ENCODE data around the gene UBE3B.

Gene UBE3B

GRCh38 chr12:109532721-109533486, 55.5 kb downstream of the UBE3B start:
- DNase-seq (ENCODE audit: low spot score), result no peak

GRCh38 chr12:109533487-109533740, 56.0 kb downstream of the UBE3B start:
- no peak for DNase-seq (ENCODE audit: low spot score)

- no peak for DNase-seq (ENCODE audit: low spot score)
Measured at GRCh38 chr12:109534456-109534855, 57.0 kb downstream of the UBE3B start.

GRCh38 chr12:109535231-109535862, 57.9 kb downstream of the UBE3B start:
- DNase-seq (ENCODE audit: low spot score), result no peak

GRCh38 chr12:109535863-109536250, 58.4 kb downstream of the UBE3B start:
- no peak for DNase-seq (ENCODE audit: low spot score)

- DNase-seq (ENCODE audit: low spot score), result no peak
Measured at GRCh38 chr12:109537136-109537535, 59.7 kb downstream of the UBE3B start.

GRCh38 chr12:109538191-109538863, 60.9 kb downstream of the UBE3B start:
- no peak for DNase-seq (ENCODE audit: low spot score)

- no peak for DNase-seq (ENCODE audit: low spot score)
Measured at GRCh38 chr12:109539508-109539907, 62.1 kb downstream of the UBE3B start.

GRCh38 chr12:109540526-109541412, 63.3 kb downstream of the UBE3B start:
- no peak for DNase-seq (ENCODE audit: low spot score)

GRCh38 chr12:109541413-109541726, 63.9 kb downstream of the UBE3B start:
- DNase-seq (ENCODE audit: low spot score), result no peak

GRCh38 chr12:109542014-109542413, 64.6 kb downstream of the UBE3B start:
- DNase-seq (ENCODE audit: low spot score), result no peak

GRCh38 chr12:109542876-109543275, 65.4 kb downstream of the UBE3B start:
- no peak for DNase-seq (ENCODE audit: low spot score)

- DNase-seq (ENCODE audit: low spot score), result no peak
Measured at GRCh38 chr12:109544955-109545531, 67.6 kb downstream of the UBE3B start.

- DNase-seq (ENCODE audit: low spot score), result no peak
Measured at GRCh38 chr12:109545826-109546225, 68.4 kb downstream of the UBE3B start.

- DNase-seq (ENCODE audit: low spot score), result no peak
Measured at GRCh38 chr12:109547286-109547685, 69.9 kb downstream of the UBE3B start.

- DNase-seq (ENCODE audit: low spot score), result no peak
Measured at GRCh38 chr12:109548258-109548657, 70.8 kb downstream of the UBE3B start.

GRCh38 chr12:109549613-109550270, 72.3 kb downstream of the UBE3B start:
- DNase-seq (ENCODE audit: low spot score), result no peak

- DNase-seq (ENCODE audit: low spot score), result no peak
Measured at GRCh38 chr12:109550281-109550680, 72.8 kb downstream of the UBE3B start.

- no peak for DNase-seq (ENCODE audit: low spot score)
Measured at GRCh38 chr12:109551108-109551507, 73.7 kb downstream of the UBE3B start.

GRCh38 chr12:109552971-109553370, 75.5 kb downstream of the UBE3B start:
- DNase-seq (ENCODE audit: low spot score), result no peak

GRCh38 chr12:109553483-109553882, 76.0 kb downstream of the UBE3B start:
- no peak for DNase-seq (ENCODE audit: low spot score)
